Myocyte (in vitro differentiated cells): ENCODE measurements around the gene DNAH3. TPM values are rescaled to one million over a fixed set of nuclear protein-coding genes. Genes with fewer than 3 reads are reported as not detected.
"Not testable (repeated sequence)": the region's sequence is repeated elsewhere in the genome, so short reads cannot be mapped to it uniquely, and the experiment has no call there.

Experiments used
- DNase-seq: peaks from one replicate; pipeline ENCODE4 v3.0.0-alpha.2; 2012; ENCODE audit warnings: low read depth
- polyA plus RNA-seq: library from polyadenylated mRNA; unstranded; fragments of >200 nt; gene quantifications from one replicate; pipeline ENCODE4 v1.2.1, GENCODE V29; 2012; ENCODE audit warnings: missing spikeins
- total RNA-seq: library from RNA; depleted of rRNA; stranded (reverse); fragments of >200 nt; gene quantifications from 2 replicates; pipeline ENCODE4 v1.2.3, GENCODE V29; 2014

DNAH3 gene
- 0.03 and 0.05 TPM in 2 replicates for total RNA-seq
- 0.04 TPM for polyA plus RNA-seq

- DNase-seq, result no peak
Measured at GRCh38 chr16:21150375-21151001, at the start of gene DNAH3. Gene DNAH3 (minus strand): TSS chr16:21150846. CDS start chr16:21150319, 527 bp downstream.

- no peak for DNase-seq
Measured at GRCh38 chr16:21199607-21200218, 49.1 kb upstream of the DNAH3 start.

- DNase-seq, result no peak
Measured at GRCh38 chr16:21197621-21198020, 47.0 kb upstream of the DNAH3 start.

- no peak for DNase-seq
Measured at GRCh38 chr16:21197112-21197511, 46.5 kb upstream of the DNAH3 start.

- not testable (repeated sequence) for DNase-seq
Measured at GRCh38 chr16:21195330-21195729, 44.7 kb upstream of the DNAH3 start.

- DNase-seq, result peak; percentile 62
Measured at GRCh38 chr16:21194771-21195301, 44.2 kb upstream of the DNAH3 start.

- no peak for DNase-seq
Measured at GRCh38 chr16:21192991-21193390, 42.3 kb upstream of the DNAH3 start.

GRCh38 chr16:21190599-21190998 is 40.0 kb upstream of the DNAH3 start:
- no peak for DNase-seq

- no peak for DNase-seq
Measured at GRCh38 chr16:21190013-21190412, 39.4 kb upstream of the DNAH3 start.

GRCh38 chr16:21189311-21189710 is 38.7 kb upstream of the DNAH3 start:
- no peak for DNase-seq

GRCh38 chr16:21186326-21186691 is 35.7 kb upstream of the DNAH3 start:
- DNase-seq, result no peak

- DNase-seq, result no peak
Measured at GRCh38 chr16:21185659-21186325, 35.1 kb upstream of the DNAH3 start.

GRCh38 chr16:21184834-21185233 is 34.2 kb upstream of the DNAH3 start:
- DNase-seq, result no peak

GRCh38 chr16:21183995-21184394 is 33.3 kb upstream of the DNAH3 start:
- DNase-seq, result no peak

- DNase-seq, result no peak
Measured at GRCh38 chr16:21179983-21180365, 29.3 kb upstream of the DNAH3 start.

GRCh38 chr16:21179126-21179982 is 28.7 kb upstream of the DNAH3 start:
- peak; percentile 17 for DNase-seq

- DNase-seq, result no peak
Measured at GRCh38 chr16:21175397-21175796, 24.8 kb upstream of the DNAH3 start.

- no peak for DNase-seq
Measured at GRCh38 chr16:21172650-21173049, 22.0 kb upstream of the DNAH3 start.

GRCh38 chr16:21170116-21170515 is 19.5 kb upstream of the DNAH3 start:
- not testable (repeated sequence) for DNase-seq

GRCh38 chr16:21169249-21169981 is 18.8 kb upstream of the DNAH3 start:
- peak; percentile 22 for DNase-seq
